ENCODE results near the gene KIF21B.

- TF ChIP-seq CTCF (IDR thresholded peaks at IDR 0.05), result no peak
- TF ChIP-seq POLR2A (IDR thresholded peaks at IDR 0.05), result no peak
Observed at GRCh38 chr1:201066986-201067385, 43.5 kb upstream of the KIF21B start.

Measured in uterus (tissue), 2 donors.